ENCODE measurements around the gene MAP3K5. TPM values are rescaled to one million over a fixed set of nuclear protein-coding genes. Genes with fewer than 3 reads are reported as not detected.

MAP3K5 gene
- total and polyA plus RNA-seq, 2 donors (not counting 3 experiments of a cell fraction or from before 2014, with no cell fraction given): 1.5 to 7.0 TPM

DNA sequence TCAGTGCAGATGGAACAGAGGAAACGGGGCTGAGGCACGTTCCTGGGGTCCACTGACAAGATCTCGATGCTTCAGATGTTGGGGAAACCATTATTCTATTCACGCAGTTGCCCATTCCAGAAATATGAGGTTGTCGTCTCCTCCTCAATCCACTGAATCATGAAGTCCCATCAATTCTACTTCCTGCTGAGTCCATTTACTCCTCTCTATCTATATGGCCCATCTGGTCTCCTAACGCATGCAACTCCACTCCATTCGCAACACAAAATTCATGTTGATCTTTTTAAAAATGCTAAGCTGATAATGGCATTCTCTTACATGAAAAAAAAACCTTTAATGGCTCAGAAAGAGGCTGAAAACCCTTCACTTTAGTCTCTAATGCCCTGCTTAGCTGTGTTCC lies 37.5 kb downstream of the MAP3K5 start:
- Histone ChIP-seq H3K4me2 (ENCODE audit: insufficient read depth, low read length) (no peak overlapping the region), H3K9me1 (replicated peaks; ENCODE audit: control insufficient read depth, extremely low read depth, insufficient read depth, low read length) (no peaks in the 10 kb centered on the region), H2AFZ (ENCODE audit: low read depth, low read length) (no peak overlapping the region), H3K36me3 (ENCODE audit: control insufficient read depth in 2 of 2, extremely low read depth in 1 of 2, insufficient read depth in 2 of 2, low read length in 2 of 2) (no peaks in the 10 kb centered on the region), H3K4me1 (ENCODE audit: control insufficient read depth, extremely low read depth, insufficient read depth, low read length) (no peaks in the 10 kb centered on the region), H3K4me3 (replicated peaks in 1 of 3; ENCODE audit: insufficient read depth in 1 of 3, low read depth in 1 of 3, low read length in 3 of 3) (no peak overlapping the region), H3K9ac (replicated peaks; ENCODE audit: extremely low read depth, insufficient read depth, low read length) (no peak overlapping the region), H4K20me1 (replicated peaks; ENCODE audit: control insufficient read depth, extremely low read depth, insufficient read depth, low read length) (no peaks in the 10 kb centered on the region), H3K9me3 (replicated peaks; ENCODE audit: control insufficient read depth, insufficient read depth, low read length) (no peaks in the 10 kb centered on the region), H3K27me3 (ENCODE audit: control insufficient read depth in 2 of 2, insufficient read depth in 2 of 2, low read length in 2 of 2) (no peaks in the 10 kb centered on the region), H3K79me2 (ENCODE audit: control insufficient read depth, insufficient read depth, low read length) (no peaks in the 10 kb centered on the region), H3K27ac (ENCODE audit: insufficient read depth, low read depth, low read length) (no peak overlapping the region)
- no peak for FAIRE-seq
- TF ChIP-seq POLR2AphosphoS5 (IDR thresholded peaks at IDR 0.05; ENCODE audit: insufficient read depth, low read depth, low read length) (no peak), EZH2 (IDR thresholded peaks at IDR 0.05; ENCODE audit: borderline replicate concordance, low read depth, low read length, severe bottlenecking) (no peak), GATA2 (IDR thresholded peaks at IDR 0.05; ENCODE audit: insufficient read depth, insufficient read length, low read depth, low read length) (no peak), JUN (IDR thresholded peaks at IDR 0.05; ENCODE audit: borderline replicate concordance, insufficient read depth, insufficient read length, low read depth) (no peak), FOS (IDR thresholded peaks at IDR 0.05; ENCODE audit: borderline replicate concordance, insufficient read depth, low read length) (no peak), MYC (IDR thresholded peaks at IDR 0.05; ENCODE audit: low read depth, low read length) (no peak), POLR2A (IDR thresholded peaks at IDR 0.05; ENCODE audit: low read depth, low read length) (no peak)
- TF ChIP-seq, protein P1, sequence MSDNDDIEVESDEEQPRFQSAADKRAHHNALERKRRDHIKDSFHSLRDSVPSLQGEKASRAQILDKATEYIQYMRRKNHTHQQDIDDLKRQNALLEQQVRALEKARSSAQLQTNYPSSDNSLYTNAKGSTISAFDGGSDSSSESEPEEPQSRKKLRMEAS (IDR thresholded peaks at IDR 0.05; ENCODE audit: insufficient read depth, insufficient read length): no peak
- TF ChIP-seq, protein P2, sequence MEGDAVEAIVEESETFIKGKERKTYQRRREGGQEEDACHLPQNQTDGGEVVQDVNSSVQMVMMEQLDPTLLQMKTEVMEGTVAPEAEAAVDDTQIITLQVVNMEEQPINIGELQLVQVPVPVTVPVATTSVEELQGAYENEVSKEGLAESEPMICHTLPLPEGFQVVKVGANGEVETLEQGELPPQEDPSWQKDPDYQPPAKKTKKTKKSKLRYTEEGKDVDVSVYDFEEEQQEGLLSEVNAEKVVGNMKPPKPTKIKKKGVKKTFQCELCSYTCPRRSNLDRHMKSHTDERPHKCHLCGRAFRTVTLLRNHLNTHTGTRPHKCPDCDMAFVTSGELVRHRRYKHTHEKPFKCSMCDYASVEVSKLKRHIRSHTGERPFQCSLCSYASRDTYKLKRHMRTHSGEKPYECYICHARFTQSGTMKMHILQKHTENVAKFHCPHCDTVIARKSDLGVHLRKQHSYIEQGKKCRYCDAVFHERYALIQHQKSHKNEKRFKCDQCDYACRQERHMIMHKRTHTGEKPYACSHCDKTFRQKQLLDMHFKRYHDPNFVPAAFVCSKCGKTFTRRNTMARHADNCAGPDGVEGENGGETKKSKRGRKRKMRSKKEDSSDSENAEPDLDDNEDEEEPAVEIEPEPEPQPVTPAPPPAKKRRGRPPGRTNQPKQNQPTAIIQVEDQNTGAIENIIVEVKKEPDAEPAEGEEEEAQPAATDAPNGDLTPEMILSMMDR (IDR thresholded peaks at IDR 0.05; ENCODE audit: extremely low read depth in 1 of 2, insufficient read depth in 1 of 2, low read depth in 1 of 2, low read length in 2 of 2): no peak
- CTCF ChIA-PET: interaction anchor here (0.8 to 1.4 kb wide), 2 partner anchors 79 to 111 kb away, joined by 4 to 5 read pairs; no protein-coding TSS in a partner anchor
- no peak for DNase-seq (ENCODE audit: low read depth, low spot score)
- no TSS peak for BruUV-seq (replicated peaks)
- intact Hi-C loops (cut with micrococcal nuclease): no loop called here
- dilution Hi-C loops (cut with MboI; ENCODE audit: extremely low pct_ligation_motif_present, low sequenced_read_pairs): no loop called here
- POLR2A ChIA-PET: no interaction called here

Measured in endothelial cell of umbilical vein (primary cell).